Measurements from ENCODE around the gene MPHOSPH9. TPM values are rescaled to one million over a fixed set of nuclear protein-coding genes. Genes with fewer than 3 reads are reported as not detected.

The MPHOSPH9 gene
- total RNA-seq, 2 donors from 2014 or later = 15.5 to 35.7 TPM

- H3K9ac ChIP-seq (ENCODE audit: low read depth in 2 of 2, low read length in 2 of 2) = no peak overlapping the region
- H3K27ac ChIP-seq = peak overlapping the region; percentile 40
- no peak overlapping the region for H3K4me3 ChIP-seq
- no peaks in the 10 kb centered on the region for H3K9me3 ChIP-seq
- TF ChIP-seq CTCF (IDR thresholded peaks at IDR 0.05) = no peak
- no peak for DNase-seq
- intact Hi-C loops (cut with DNase I) = no loop called here
- H3K4me1 ChIP-seq = peaks cover 15% of the 10 kb centered on the region
- H3K27me3 ChIP-seq = no peaks in the 10 kb centered on the region
- H3K36me3 ChIP-seq = no peaks in the 10 kb centered on the region
Observed at GRCh38 chr12:123127182-123127495, 105.8 kb downstream of the MPHOSPH9 start.

GRCh38 chr12:123126294-123127181, 106.4 kb downstream of the MPHOSPH9 start:
- H3K9ac ChIP-seq (ENCODE audit: low read depth in 2 of 2, low read length in 2 of 2) = no peak overlapping the region
- H3K9me3 ChIP-seq = no peaks in the 10 kb centered on the region
- intact Hi-C loops (cut with DNase I) = no loop called here
- H3K4me3 ChIP-seq = no peak overlapping the region
- peak overlapping the region; percentile 40 for H3K27ac ChIP-seq
- DNase-seq = no peak
- no peaks in the 10 kb centered on the region for H3K27me3 ChIP-seq
- H3K36me3 ChIP-seq = no peaks in the 10 kb centered on the region
- H3K4me1 ChIP-seq = peaks cover 9% of the 10 kb centered on the region
- no peak for TF ChIP-seq CTCF (IDR thresholded peaks at IDR 0.05)

- Histone ChIP-seq H3K36me3 (no peaks in the 10 kb centered on the region), H3K4me1 (peaks cover 3% of the 10 kb centered on the region), H3K9me3 (no peaks in the 10 kb centered on the region), H3K4me3 (no peak overlapping the region), H3K27me3 (no peaks in the 10 kb centered on the region), H3K9ac (ENCODE audit: low read depth in 2 of 2, low read length in 2 of 2) (no peak overlapping the region), H3K27ac (no peak overlapping the region)
- DNase-seq = no peak
- intact Hi-C loops (cut with DNase I) = no loop called here
- TF ChIP-seq CTCF (IDR thresholded peaks at IDR 0.05) = no peak
Observed at GRCh38 chr12:123122626-123123025, 110.3 kb downstream of the MPHOSPH9 start.

DNA sequence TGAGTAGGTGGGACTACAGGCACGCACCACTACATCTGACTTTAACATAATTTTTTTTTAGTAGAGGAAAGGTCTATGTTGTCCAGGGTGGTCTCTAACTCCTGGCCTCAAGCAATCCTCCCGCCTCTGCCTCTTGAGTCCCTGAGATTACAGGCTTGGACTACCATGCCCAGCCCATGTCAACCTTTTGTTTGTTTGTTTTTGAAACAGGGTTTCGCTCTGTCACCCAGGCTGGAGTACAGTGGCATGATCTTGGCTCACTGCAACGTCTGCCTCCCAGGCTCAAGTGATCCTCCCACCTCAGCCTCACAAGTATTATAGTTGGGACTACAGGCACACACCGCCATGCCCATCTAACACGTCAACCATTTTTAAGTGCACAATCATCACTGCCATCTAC, 111.3 kb downstream of the MPHOSPH9 start:
- H3K9me3 ChIP-seq = no peaks in the 10 kb centered on the region
- H3K27me3 ChIP-seq = no peaks in the 10 kb centered on the region
- DNase-seq = no peak
- H3K4me1 ChIP-seq = peaks cover 3% of the 10 kb centered on the region
- TF ChIP-seq CTCF (IDR thresholded peaks at IDR 0.05) = no peak
- H3K4me3 ChIP-seq = no peak overlapping the region
- no peak overlapping the region for H3K27ac ChIP-seq
- no peaks in the 10 kb centered on the region for H3K36me3 ChIP-seq
- intact Hi-C loops (cut with DNase I) = no loop called here
- H3K9ac ChIP-seq (ENCODE audit: low read depth in 2 of 2, low read length in 2 of 2) = no peak overlapping the region

GRCh38 chr12:123120452-123121166, 112.3 kb downstream of the MPHOSPH9 start:
- no peaks in the 10 kb centered on the region for H3K9me3 ChIP-seq
- peak overlapping the region in 1 of 2 donors; percentile 19 for H3K9ac ChIP-seq (ENCODE audit: low read depth in 2 of 2, low read length in 2 of 2)
- H3K27me3 ChIP-seq = no peaks in the 10 kb centered on the region
- H3K4me3 ChIP-seq = no peak overlapping the region
- H3K36me3 ChIP-seq = no peaks in the 10 kb centered on the region
- no peak for TF ChIP-seq CTCF (IDR thresholded peaks at IDR 0.05)
- peaks cover 3% of the 10 kb centered on the region for H3K4me1 ChIP-seq
- intact Hi-C loops (cut with DNase I) = no loop called here
- no peak for DNase-seq
- peak overlapping the region; percentile 34 for H3K27ac ChIP-seq
